ENCODE results near the gene FOXB1.

FOXB1 gene

DNA sequence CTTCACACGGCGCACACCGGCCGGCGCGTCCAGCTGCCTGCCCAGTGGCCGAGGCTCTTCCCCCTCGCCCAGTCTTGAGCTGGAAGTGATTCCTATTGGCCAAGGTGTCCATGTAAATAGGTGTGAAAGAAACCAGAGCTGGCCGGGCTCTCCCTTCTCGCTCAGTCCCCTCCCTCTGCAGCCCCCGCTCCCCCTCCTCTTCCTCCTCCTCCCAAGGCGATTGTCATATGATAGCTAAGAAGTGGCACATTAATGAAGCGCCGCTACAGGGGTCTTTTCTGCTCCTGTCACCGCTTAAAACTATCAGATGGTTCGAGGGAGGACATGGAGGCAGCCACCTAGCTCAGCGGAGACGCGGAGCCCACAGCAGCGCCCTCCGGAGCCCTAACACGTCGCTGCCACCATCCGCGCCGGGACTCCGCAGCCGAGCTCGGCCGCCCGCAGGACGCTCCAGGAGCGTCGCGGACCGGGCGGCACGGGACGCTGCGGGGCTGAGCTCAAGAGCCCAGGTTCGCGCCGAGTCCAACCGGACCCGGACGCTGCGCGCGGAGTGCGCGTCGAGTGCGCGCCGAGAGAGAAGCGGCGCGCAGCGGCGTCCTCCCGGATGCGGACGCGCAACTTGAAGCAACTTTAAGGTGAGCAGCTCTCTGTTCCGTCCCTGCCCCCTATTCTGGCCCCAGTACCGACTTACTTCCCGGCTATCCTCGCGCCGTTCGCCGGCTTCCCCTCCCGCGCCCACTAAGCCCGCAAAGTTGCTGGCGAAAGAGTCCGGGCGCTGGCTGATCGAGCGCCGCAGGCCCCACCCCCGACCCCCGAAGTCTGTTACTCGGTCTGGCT, at the start of gene FOXB1:
TSS of gene FOXB1 (plus strand) at position 303 of the 837 bp plus-strand sequence. CDS start 653 bp downstream, outside the sequence.
- H3K27ac ChIP-seq = no peak within 1 kb of the TSS
- TF ChIP-seq ZFX (IDR thresholded peaks at IDR 0.05) = no peak
- TF ChIP-seq, protein P1, sequence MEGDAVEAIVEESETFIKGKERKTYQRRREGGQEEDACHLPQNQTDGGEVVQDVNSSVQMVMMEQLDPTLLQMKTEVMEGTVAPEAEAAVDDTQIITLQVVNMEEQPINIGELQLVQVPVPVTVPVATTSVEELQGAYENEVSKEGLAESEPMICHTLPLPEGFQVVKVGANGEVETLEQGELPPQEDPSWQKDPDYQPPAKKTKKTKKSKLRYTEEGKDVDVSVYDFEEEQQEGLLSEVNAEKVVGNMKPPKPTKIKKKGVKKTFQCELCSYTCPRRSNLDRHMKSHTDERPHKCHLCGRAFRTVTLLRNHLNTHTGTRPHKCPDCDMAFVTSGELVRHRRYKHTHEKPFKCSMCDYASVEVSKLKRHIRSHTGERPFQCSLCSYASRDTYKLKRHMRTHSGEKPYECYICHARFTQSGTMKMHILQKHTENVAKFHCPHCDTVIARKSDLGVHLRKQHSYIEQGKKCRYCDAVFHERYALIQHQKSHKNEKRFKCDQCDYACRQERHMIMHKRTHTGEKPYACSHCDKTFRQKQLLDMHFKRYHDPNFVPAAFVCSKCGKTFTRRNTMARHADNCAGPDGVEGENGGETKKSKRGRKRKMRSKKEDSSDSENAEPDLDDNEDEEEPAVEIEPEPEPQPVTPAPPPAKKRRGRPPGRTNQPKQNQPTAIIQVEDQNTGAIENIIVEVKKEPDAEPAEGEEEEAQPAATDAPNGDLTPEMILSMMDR (conservative IDR thresholded peaks at IDR 0.05) = no peak

DNA sequence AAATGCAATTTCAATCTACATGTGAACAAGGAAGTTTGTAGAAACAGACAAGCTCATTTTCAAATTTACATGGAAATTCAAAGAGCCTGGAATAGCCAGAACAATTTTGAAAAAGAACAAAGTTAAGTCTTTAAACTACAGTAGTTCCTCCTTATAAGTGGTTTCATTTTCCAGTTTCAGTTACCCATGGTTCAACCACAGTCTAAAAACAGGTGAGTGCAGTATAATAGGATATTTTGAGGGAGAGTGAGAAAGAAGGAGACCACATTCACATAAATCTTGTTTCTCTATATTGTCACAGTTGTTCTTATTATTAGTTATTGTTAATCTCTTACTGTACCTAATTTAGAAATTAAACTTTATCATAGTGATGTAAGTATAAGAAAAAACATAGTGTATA, 45.8 kb upstream of the FOXB1 start:
- TF ChIP-seq, protein P1 (conservative IDR thresholded peaks at IDR 0.05) = no peak
- TF ChIP-seq ZFX (IDR thresholded peaks at IDR 0.05) = no peak
- no peak overlapping the region for H3K27ac ChIP-seq

DNA sequence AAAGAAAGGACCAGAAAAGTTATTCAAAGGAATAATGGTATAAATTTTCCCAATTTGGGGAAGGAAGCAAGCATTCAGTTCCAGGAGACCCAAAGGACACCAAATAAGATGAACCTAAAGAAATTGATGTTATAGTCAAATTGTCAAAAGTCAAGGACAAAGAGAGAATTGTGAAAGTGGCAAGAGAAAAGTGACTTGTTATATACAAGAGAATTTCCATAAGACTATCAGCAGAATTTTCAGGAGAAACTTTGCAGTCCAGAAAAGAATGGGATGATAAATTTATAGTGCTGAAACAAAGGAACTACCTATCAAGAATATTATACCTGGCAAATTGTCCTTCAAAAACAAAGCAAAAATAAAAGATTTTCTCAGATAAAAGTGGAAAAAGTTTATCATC, 43.8 kb upstream of the FOXB1 start:
- no peak for TF ChIP-seq ZFX (IDR thresholded peaks at IDR 0.05)
- TF ChIP-seq, protein P1 (conservative IDR thresholded peaks at IDR 0.05) = no peak
- H3K27ac ChIP-seq = no peak overlapping the region

DNA sequence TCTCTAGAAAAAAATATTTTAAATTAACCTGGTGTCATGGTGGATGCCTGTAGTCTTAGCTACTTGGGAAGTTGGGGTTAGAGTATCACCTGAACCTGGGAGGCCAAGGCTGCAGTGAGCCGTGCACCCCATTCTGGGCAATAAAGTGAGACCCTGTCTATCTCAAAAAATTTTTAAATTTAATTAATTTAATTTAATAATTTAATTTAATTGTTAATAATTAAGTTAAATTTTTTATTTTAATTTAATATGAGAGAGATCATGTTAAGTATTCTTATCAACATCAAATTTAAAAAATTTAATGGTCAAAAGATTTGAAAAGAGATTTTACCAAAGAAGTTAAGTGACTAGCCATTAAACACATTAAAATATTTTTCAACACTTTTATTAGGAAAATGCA, 40.8 kb upstream of the FOXB1 start:
- TF ChIP-seq, protein P1 (conservative IDR thresholded peaks at IDR 0.05) = no peak
- TF ChIP-seq ZFX (IDR thresholded peaks at IDR 0.05) = no peak
- H3K27ac ChIP-seq = no peak overlapping the region

DNA sequence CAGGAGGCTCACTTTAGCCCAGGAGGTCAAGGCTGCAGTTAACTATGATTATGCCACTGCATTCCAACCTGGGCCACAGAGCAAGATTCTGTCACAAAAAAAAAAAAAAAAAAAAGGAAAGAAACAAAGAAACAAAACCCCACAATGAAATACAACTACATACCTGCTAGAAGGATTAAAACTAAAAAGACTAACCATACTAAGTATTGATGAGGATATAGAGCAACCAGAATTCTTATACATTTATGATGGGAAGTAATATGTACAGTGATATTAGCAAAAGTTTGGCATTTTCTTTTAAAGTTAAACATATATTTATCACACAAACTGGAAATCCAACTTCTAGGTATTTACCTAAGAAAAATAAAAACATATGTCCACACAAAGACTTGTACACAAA, 40.2 kb upstream of the FOXB1 start:
- TF ChIP-seq, protein P1 (conservative IDR thresholded peaks at IDR 0.05) = no peak
- TF ChIP-seq ZFX (IDR thresholded peaks at IDR 0.05) = no peak
- H3K27ac ChIP-seq = no peak overlapping the region

DNA sequence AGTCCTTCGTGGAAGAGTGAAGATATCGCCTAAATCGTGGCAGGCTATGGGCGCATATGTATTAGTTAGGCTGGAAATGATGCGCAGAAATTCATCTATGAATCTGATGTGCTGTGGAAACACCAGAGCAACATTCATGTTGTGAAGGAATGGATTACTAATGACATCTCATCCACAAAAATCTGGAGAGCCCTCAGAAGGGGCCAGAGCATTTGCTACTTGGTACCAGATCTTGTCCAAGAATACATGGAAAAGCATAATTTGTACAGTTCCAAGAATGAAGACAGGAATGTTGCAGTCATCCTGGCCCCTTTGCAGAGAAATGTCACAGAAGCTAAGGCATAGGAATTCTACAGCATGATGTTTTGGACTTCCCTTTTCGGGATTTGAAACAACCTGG, 38.4 kb upstream of the FOXB1 start:
- no peak overlapping the region for H3K27ac ChIP-seq
- no peak for TF ChIP-seq ZFX (IDR thresholded peaks at IDR 0.05)
- TF ChIP-seq, protein P1 (conservative IDR thresholded peaks at IDR 0.05) = no peak

DNA sequence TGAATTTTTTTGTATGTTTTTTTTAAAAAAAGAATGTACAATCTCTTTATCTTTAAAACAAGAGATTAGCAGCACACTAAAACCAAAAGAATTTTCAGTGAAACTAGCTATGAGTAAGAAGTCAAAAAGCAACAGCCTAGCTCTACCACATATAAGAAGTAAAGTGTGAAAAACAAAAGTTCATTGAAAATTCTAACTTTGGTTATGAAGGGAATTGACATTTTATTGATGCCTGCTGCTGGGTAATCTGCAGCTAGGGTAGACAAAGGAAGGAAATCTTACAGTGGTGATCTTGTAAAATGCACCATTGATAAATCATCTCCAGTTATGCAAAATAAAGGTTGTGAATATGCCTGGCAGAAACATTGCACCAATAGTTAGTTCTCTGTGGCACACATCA, 37.8 kb upstream of the FOXB1 start:
- TF ChIP-seq, protein P1 (conservative IDR thresholded peaks at IDR 0.05) = no peak
- no peak for TF ChIP-seq ZFX (IDR thresholded peaks at IDR 0.05)
- H3K27ac ChIP-seq = no peak overlapping the region

Data from C4-2B (cell line).